HG03457 (cell line): ENCODE results near the gene SRBD1.
A peak's percentile ranks its signal among the peaks of the same experiment; 100 is the strongest.

Experiments used
- ATAC-seq: cut with Tn5 transposase; IDR thresholded peaks from one replicate; pipeline ENCODE4 v1.9.1; 2021; ENCODE audit warnings: moderate number of reproducible peaks; ENCODE audit not compliant: unreplicated experiment

The SRBD1 gene

DNA sequence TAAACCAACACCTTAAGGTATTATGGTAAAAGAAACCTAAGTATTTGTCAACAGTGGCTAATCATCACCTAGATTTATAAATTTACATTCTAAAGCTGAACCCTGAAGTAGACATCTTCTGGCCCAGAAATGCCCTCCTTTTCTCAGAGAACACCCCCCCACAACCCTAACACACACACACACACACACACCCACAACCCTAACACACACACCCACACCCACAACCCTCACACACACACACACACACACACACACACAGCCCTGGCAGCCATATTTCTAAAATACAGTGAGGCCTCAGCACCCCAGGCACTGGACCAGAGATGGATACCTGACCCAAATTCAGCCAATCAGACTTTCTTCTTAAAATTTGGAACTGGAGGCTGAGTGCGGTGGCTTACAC lies 14.3 kb downstream of the SRBD1 start:
- no peak for ATAC-seq

- ATAC-seq: no peak
Measured at GRCh38 chr2:45595721-45596435, 15.2 kb downstream of the SRBD1 start.

DNA sequence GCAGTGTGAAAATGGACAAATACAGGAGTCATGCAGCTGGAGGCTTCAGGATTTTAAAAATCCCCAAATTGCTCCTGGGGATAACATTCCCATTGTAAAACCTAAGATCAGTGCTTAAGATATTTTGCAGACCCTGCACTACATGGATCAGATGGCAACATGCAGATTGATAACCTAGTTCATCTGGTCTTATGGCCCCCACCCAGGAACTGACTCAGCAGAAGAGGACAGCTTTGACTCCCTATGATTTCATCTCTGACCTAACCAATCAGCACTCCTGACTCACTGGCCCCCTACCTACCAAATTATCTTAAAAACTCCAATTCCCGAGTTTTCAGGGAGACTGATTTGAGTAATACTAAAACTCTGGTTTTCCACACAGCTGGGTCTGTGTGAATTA lies 20.0 kb downstream of the SRBD1 start:
- ATAC-seq: no peak

- no peak for ATAC-seq
Measured at GRCh38 chr2:45588158-45588829, 22.8 kb downstream of the SRBD1 start.

DNA sequence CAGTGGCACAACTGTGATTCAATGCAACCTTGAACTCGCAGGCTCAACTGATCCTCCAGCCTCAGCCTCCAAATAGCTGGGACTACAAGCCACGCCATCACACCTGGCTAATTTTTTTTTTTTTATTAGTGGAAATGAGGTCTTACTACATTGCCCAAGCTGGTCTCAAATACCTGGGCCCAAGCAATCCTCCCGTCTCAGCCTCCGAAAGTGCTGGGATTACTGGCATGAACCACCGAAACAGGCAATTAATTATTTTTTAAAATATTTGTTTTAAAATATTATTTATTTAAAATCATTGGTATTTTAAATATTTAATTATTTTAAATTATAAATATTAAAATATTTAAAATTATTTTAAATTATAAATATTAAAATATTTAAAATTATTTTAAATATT lies 24.5 kb downstream of the SRBD1 start:
- ATAC-seq: no peak

DNA sequence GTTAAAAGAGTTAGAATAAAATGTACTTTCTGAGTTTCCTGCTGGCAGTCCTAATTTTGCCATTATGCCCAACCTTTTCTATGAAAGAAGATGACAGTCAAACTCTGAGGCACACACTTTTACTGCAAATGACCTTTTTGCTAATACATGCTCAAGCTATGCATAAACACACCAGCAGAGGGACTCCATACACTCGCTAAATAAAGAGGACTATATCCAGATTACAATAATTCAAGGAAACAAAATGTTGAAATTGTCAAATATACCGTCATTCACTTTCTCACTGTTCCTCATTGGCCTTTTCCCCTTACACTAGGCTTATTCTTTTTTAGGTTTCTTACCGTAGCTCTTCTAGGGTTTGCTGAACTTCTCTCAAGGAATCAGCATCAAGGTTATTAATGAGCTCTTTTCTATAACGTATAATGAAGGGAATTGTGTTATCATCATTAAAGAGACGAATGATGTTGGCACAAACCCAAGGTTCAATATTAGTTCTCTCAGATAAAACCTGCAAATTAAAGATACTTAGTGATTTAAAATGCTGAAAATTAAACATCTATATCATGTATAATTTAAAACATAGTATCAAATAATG lies 25.7 kb downstream of the SRBD1 start:
- ATAC-seq: no peak

DNA sequence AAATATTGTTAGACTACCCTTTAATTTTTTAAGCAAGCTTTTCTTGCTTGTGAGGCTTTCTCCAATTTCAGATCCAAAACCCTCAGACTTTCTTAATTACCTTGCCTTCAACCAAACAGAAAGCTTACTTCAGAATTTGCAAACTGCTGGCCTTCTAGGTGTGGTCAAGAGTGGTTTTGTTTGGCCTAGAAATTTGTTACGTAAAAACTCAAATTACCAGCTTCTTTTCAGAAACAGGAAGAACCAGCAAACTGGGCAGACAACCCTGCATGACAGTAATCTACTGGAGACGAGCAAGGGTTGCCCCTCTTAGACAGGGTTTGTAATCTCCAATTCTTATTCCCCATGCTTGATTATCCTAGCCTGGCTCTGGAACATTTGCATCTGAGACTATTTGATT lies 27.1 kb downstream of the SRBD1 start:
- no peak for ATAC-seq

DNA sequence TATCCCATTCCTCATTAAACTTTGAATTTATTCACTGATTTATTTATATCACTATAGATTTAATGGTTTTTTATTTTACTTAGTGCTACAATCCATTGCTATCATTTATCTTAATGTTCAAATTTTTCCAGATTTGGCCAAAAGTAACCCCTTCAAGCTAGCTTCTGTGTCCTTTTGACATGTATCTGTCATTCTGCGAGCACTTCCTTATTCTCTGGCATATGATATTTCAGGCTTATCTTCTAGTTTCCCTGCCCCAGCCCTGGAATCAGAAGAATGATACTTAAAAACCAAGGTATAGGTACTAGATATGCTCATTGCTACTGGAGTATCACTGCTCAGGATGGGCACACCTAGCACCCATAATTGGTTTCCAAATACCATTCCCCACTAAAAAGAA lies 28.5 kb downstream of the SRBD1 start:
- no peak for ATAC-seq

DNA sequence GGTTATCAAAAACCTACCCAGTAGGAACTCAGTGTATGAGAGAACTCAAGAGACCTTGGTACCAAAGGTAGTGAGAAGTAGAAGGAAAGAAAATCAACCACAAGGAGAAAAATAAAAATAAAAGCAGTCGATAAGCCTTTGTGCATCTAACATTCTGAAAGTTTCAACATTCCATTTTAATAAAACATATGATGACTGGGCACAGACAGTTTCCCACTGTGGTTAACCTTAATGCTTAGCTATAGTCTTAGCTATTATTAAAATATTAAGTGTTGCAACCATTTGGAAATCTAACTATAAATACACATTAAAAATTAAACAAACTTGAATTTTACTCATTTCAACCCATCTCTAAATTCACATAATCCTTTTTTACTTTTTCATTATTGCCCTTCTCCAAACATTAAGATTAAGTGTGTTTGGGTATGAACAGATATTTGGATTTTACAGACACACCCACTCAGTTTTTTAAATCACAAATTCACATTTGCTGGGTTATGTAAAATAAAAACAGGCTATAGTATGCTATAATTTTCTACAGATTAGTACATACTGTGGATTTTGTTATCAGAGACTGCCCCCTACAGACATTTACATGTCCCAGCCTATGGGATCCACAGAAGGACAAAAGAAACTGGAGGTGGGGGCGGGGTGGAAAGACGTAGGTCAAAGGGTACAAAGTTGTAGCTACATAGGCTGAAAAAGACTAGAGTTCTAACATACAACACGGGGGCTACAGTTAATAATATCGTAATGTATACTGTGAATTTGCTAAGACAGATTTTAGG lies 32.8 kb downstream of the SRBD1 start:
- no peak for ATAC-seq

DNA sequence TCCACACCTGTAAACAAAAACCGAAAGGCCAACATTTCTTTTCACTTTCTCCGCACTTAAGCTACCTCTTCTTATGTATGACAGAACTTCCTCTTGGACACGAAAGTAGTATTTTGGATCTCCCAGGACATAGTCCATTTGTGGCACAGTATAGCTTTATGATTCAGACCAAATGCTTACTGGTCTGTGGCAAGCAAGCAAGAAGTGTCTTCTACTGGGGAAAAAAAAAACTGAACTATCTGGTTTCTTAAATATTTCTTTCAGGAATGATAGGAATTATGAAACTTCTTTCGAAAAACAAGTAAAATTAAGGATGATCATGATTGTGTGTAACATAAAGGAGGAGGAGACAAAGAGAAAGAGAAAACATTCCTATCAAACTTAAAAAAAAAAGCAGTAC lies 33.6 kb downstream of the SRBD1 start:
- ATAC-seq: no peak

- no peak for ATAC-seq
Measured at GRCh38 chr2:45575881-45576280, 35.2 kb downstream of the SRBD1 start.

DNA sequence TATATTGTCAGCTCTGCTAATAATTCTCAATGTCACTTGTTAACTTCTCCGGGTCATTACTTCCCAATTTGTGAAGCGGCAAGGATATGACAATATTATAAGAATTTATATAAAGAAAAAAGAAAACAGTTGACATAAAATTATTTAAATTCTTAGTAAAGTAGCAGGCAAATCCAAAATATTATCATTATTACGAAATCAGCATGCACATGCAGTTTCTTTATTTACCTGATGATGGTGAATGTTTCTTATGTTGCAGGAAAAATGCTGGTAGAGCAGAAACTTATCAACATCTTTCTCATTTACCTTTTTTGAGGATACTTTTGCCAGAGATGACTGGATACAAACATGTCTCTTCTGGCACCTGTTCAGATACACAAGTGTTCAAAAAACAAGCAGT lies 38.1 kb downstream of the SRBD1 start:
- ATAC-seq: no peak

DNA sequence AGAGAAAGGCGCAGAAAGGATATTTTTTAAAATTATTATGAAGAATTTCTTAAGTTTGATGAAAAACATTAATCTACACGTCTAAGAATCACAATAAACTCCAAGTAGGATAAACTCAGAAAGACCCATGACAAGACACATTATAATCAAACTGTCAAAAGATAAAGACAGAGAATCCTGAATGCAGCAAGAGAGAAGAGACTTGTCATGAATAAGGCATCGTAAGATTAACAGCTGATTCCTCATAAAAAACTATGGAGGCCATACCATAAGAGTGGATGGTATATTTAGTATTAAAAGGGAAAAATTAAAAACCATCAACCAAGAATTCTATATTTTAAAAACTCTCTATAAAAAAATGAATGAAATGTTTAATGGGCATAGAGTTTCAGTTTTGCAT lies 39.1 kb downstream of the SRBD1 start:
- ATAC-seq: no peak

DNA sequence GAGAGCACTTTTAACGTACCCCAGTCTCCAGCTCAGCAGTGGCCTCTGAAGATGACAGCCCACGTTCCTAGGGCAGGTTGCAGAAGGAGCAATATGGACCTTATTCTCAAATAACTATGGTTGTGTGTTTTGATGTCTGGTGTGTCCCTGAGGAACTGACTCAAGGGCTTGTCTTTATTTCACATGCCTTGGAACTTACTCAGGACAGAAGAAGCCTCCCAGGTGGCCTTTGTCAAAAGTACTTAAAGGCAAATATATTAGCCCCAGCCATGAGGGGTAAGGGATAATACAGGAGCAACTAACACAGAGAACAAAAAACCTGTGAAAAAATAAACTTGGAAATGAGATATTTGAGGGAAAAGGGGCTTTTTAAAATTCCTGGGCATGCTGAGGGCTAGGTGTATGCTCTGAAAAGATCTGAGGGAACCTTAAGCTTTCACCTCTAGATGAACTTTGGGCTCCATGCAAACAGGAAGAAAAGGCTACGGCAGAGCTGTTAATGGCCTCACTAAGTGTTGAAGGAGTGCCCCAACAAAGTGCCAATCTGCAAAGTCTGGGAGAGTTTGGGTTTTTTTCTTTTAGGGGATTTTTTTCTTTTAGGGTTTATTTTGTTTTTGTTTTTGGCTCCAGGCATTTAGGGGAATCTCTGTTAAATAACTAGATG lies 40.3 kb downstream of the SRBD1 start:
- ATAC-seq: no peak

DNA sequence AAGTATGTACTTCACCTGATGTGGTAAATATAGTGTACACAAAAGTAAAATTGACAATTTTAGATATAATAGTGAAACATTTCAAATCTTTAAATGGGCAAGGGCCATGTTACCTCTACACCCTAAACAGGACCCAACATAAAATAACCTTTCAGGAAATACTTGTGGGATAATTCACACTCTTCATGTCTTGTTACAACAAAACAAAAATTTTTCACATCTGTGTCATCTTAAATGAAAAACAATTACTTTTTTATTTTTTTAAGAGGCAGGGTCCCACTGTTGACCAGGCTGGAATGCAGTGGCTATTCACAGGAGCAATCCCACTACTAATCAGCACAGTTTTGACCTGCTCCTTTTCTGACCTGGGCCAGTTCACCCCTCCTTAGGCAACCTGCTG lies 42.1 kb downstream of the SRBD1 start:
- ATAC-seq: no peak

DNA sequence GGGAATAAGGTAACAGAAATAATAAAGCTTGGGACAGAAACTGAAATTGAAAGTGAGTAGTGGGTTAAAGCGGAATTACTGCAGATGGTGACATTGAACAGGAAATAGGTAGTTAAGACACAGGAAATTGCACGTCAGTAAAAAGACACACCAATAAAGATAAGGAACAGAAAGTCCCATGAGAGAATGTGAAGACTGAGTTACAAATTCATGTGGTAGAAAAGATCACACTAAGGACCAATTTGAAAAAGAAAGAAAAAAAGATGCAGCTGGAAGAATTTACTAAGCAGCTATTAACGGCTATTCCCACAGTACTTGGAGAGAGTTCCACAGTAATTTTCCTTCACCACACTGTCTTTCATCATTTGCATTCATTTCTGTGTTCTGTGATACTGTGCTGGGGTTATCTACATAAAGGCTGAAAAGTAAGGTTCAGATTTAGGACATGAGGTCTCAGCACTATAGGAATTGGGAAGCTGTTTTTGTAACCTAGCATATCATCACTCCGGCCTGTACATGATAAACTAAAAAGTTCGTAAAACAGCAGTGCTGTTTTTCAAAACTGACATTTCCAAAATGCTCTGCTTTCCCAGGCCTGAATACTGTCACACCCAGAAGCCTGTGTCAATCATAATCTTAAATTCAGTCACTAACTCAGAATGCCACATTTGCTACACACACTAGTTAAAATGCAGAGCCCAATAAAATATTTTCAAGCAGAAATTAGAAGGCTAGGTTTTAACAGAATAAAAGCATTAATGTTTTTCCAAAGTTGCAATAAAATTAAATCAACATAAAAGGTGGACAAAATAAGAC lies 42.9 kb downstream of the SRBD1 start:
- ATAC-seq: peak; percentile 85

DNA sequence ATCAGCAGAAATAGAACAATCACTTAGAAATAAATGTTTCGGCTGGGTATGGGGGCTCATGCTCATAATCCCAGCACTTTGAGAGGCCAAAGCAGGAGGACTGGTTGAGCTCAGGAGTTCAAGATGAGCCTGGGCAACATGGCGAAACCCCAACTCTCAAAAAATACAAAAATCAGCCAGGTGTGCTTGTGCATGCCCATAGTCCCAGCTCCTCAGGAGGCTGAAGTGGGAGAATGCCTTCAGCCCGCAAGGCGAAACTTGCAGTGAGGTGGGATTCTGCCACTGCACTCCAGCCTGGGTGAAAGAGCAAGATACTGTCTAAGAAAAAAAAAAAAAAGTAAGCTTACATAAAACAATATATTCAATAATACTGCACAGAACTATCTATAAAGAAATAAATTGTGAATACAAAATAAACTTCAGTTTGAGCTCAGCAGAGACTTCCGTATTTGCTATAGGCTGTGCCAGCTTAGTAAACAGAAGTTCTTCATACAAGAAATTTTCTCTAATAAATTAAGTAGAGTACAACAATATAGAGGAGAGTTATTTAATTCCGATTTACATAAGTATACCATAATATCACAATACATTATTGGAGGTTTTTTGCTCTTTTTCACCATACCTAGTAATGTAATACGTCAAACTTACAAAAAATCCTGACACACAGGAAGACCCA lies 43.6 kb downstream of the SRBD1 start:
- no peak for ATAC-seq

- ATAC-seq: no peak
Measured at GRCh38 chr2:45559436-45559835, 51.6 kb downstream of the SRBD1 start.

- no peak for ATAC-seq
Measured at GRCh38 chr2:45554742-45555140, 56.3 kb downstream of the SRBD1 start.
